WI38 (cell line): Measurements from ENCODE around the gene EPHB4.
A peak's percentile ranks its signal among the peaks of the same experiment; 100 is the strongest.

Experiments
- H3K4me3 ChIP-seq: 2 replicates; pipeline ENCODE4 v1.5.1; 2011; ENCODE audit warnings: low read depth, mild to moderate bottlenecking, control low read depth, low read length
- CTCF ChIP-seq: IDR thresholded peaks from 2 replicates; pipeline ENCODE4 v1.5.1; 2012; ENCODE audit warnings: low read depth, mild to moderate bottlenecking, control low read depth, low read length

Gene EPHB4

GRCh38 chr7:100827330-100828226, at the start of gene EPHB4:
Gene EPHB4 (minus strand): TSS chr7:100827523. CDS start chr7:100827030, 493 bp downstream.
- H3K4me3 ChIP-seq = peak within 1 kb of the TSS; percentile 84

DNA sequence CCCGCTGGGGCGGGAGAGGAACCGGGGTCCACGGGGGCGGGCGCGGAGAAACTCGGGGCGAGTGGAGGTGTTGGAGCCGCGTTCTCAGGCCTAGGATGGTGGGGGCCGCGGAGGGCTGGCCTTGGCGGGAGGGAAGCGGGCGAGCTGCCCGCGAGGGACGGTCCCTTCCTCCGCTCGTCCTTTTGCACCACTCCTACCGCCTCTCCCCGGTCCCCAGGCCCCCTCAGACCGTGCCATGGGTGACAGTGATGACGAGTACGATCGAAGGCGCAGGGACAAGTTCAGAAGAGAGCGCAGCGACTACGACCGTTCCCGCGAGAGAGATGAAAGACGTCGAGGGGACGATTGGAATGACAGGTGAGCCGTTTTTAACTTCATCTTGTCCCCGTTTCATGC, 48.0 kb upstream of the EPHB4 start:
- H3K4me3 ChIP-seq = peak overlapping the region; percentile 93

More at GRCh38 chr7:100827330-100828226, at the start of gene EPHB4:
- TF ChIP-seq CTCF = peak; percentile 57

GRCh38 chr7:100874577-100875355, 47.4 kb upstream of the EPHB4 start, which contains the start of gene SRRT:
Gene SRRT (plus strand): TSS chr7:100875103. CDS start chr7:100875591, 488 bp downstream.
- no peak for TF ChIP-seq CTCF
- peak within 1 kb of the TSS; percentile 93 for H3K4me3 ChIP-seq

More for the DNA sequence above, 48.0 kb upstream of the EPHB4 start:
- no peak for TF ChIP-seq CTCF

DNA sequence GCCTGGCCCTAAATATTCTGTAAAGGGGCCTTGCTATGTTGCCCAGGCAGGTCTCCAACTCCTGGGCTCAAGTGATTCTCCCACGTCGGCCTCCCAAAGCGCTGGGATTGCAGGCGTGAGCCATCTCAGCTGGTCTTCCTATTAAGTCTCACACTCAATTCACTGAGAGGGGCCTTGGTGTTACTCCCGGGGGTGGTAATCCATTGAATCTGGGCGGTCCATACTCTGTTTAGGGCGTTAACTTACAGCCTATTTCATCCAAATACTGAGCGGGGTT, 46.9 kb upstream of the EPHB4 start:
- peak overlapping the region; percentile 93 for H3K4me3 ChIP-seq
- TF ChIP-seq CTCF = no peak

DNA sequence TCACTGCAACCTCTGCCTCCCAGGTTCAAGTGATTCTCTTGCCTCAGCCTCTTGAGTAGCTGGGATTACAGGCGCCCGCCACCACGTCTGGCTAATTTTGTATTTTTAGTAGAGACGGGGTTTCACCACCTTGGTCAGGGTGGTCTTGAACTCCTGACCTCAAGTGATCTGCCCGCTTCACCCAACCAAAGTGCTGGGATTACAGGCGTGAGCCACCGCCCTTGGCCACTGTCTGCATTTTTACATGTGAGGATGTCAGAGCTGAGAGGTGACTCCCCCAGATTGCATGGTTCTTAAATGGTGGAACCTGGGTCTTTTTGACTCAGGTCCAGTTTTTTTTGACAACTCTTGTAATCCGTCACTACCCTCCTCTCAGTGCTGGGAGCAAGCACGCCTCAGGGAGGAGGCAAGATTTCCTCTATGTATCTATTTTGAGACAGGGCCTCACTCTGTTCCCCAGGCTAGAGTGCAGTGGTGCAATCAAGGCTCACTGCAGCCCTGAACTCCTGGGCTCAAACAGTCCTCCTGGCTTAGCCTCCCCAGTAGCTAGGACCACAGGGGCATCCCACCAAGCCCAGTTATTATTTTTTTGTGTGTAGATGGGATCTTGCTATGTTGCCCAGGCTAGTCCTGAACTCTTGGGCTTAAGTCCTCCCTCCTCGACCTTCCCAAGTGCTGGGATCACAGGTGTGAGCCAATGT, 46.4 kb upstream of the EPHB4 start:
- H3K4me3 ChIP-seq = no peak overlapping the region; the same call in 1 of the 2 replicates
- TF ChIP-seq CTCF = no peak

- peak overlapping the region; percentile 98 for H3K4me3 ChIP-seq
- no peak for TF ChIP-seq CTCF
These were observed 40.6 kb upstream of the EPHB4 start for GRCh38 chr7:100867776-100868485.
